GM12878 (cell line): ENCODE results near the gene TEN1. TPM values are rescaled to one million over a fixed set of nuclear protein-coding genes. Genes with fewer than 3 reads are reported as not detected.
A peak's percentile ranks its signal among the peaks of the same experiment; 100 is the strongest.

Experiments
- ATAC-seq: fragments of 200-7000 bp; cut with Tn5 transposase; 3 replicates; pipeline ENCODE4 v1.9.1; 2020; ENCODE audit warnings: mild to moderate bottlenecking, moderate library complexity
- BruUV-seq: library from RNA; stranded (reverse); fragments of 400-500 nt; replicated peaks from 2 replicates; lab custom pipeline; 2021; lab: Mats Ljungman, UMichigan
- CTCF ChIA-PET: fragments of 300-600 bp; sonication (Branson Sonifier 250); formaldehyde crosslinking; extraction: SDS; loops from one replicate; lab custom pipeline; 2021; ENCODE audit warnings: inconsistent platforms; lab: Yijun Ruan, JAX
- POLR2A ChIA-PET: fragments of 350-600 bp; formaldehyde crosslinking; extraction: SDS; loops from one replicate; lab custom pipeline; 2021; ENCODE audit warnings: inconsistent platforms; lab: Charles Lee
- RAD21 ChIA-PET: fragments of 300-600 bp; sonication (Branson Sonifier 250); formaldehyde crosslinking; loops from one replicate; lab custom pipeline; 2023; ENCODE audit warnings: antibody characterized with exemption; ENCODE audit not compliant: unreplicated experiment; lab: Charles Lee
- SMC1A ChIA-PET: fragments of 300-600 bp; sonication (Branson Sonifier 250); formaldehyde crosslinking; loops from one replicate; lab custom pipeline; 2023; ENCODE audit not compliant: unreplicated experiment, uncharacterized antibody; lab: Charles Lee
- DNase-seq: peaks from one replicate; pipeline ENCODE4 v3.0.0-alpha.2; 2011; ENCODE audit warnings: low read depth, low spot score
- FAIRE-seq: peaks from 3 replicates; lab custom pipeline; 2011; peaks lifted over from hg19 to GRCh38; lab: Jason Lieb, UNC
- H2AFZ ChIP-seq: 2 replicates; pipeline ENCODE4 v1.6.0; 2011; ENCODE audit warnings: low read depth, low read length, control low read depth; ENCODE audit not compliant: control insufficient read depth
- H3K27ac ChIP-seq: 2 replicates; pipeline ENCODE4 v1.5.1; 2011; ENCODE audit warnings: control low read depth; ENCODE audit not compliant: control insufficient read depth, insufficient read depth
- H3K27me3 ChIP-seq, 2 experiments: replicated peaks in 1 of 2; 2 replicates each; pipeline versions ENCODE4 v1.6.0 to v1.6.1; 2011; ENCODE audit warnings: low read length in 1 of 2; ENCODE audit not compliant: control insufficient read depth in 2 of 2, insufficient read depth in 2 of 2
- H3K36me3 ChIP-seq, 2 experiments: 2 replicates each; pipeline ENCODE4 v1.5.1; 2011; ENCODE audit warnings: low read length in 1 of 2; ENCODE audit not compliant: control insufficient read depth in 2 of 2, insufficient read depth in 2 of 2
- H3K4me1 ChIP-seq: 2 replicates; pipeline ENCODE4 v1.6.1; 2011; ENCODE audit warnings: mild to moderate bottlenecking, low read length, moderate library complexity, mixed read lengths; ENCODE audit not compliant: control insufficient read depth, insufficient read depth
- H3K4me2 ChIP-seq: 2 replicates; pipeline ENCODE4 v1.6.0; 2011; ENCODE audit warnings: control low read depth; ENCODE audit not compliant: control insufficient read depth, insufficient read depth
- H3K4me3 ChIP-seq: fragments of 200-600 bp; sonication (generic); 2 replicates; pipeline ENCODE4 v1.5.1; 2016
- H3K79me2 ChIP-seq: 2 replicates; pipeline ENCODE4 v1.6.0; 2011; ENCODE audit warnings: low read length; ENCODE audit not compliant: control insufficient read depth, insufficient read depth
- H3K9ac ChIP-seq: 2 replicates; pipeline ENCODE4 v1.8.0; 2011; ENCODE audit warnings: low read length, control low read depth, mixed read lengths; ENCODE audit not compliant: control insufficient read depth, insufficient read depth
- H3K9me3 ChIP-seq: replicated peaks from 3 replicates; pipeline ENCODE4 v1.5.1; 2011; ENCODE audit warnings: mild to moderate bottlenecking, low read length; ENCODE audit not compliant: control insufficient read depth, insufficient read depth
- H4K20me1 ChIP-seq: 2 replicates; pipeline ENCODE4 v1.6.0; 2011; ENCODE audit not compliant: control insufficient read depth, insufficient read depth
- BACH1 ChIP-seq: fragments of 450-650 bp; IDR thresholded peaks from 2 replicates; pipeline ENCODE4 v1.6.1; 2017; ENCODE audit warnings: mild to moderate bottlenecking, borderline replicate concordance
- BCL11A ChIP-seq: IDR thresholded peaks from 2 replicates; pipeline ENCODE4 v1.6.1; 2011; ENCODE audit warnings: low read depth, low read length
- BRCA1 ChIP-seq: IDR thresholded peaks from 2 replicates; pipeline ENCODE4 v1.6.1; 2011; ENCODE audit warnings: low read depth, low read length, improper control_type of control experiment
- CBX5 ChIP-seq: sonication (generic); IDR thresholded peaks from 2 replicates; pipeline ENCODE4 v1.6.1; 2016; ENCODE audit warnings: low read depth, moderate library complexity, mild to moderate bottlenecking, inconsistent platforms
- E2F4 ChIP-seq: IDR thresholded peaks from 2 replicates; pipeline ENCODE4 v1.6.1; 2012; ENCODE audit warnings: low read depth, low read length, improper control_type of control experiment
- IKZF1 ChIP-seq: fragments of 450-650 bp; conservative IDR thresholded peaks from 2 replicates; pipeline ENCODE4 v1.6.1; 2017; ENCODE audit warnings: antibody characterized with exemption, mild to moderate bottlenecking
- IKZF2 ChIP-seq, 2 experiments: fragments of 450-650 bp; IDR thresholded peaks; 2 replicates each; pipeline ENCODE4 v1.6.1; 2017; ENCODE audit warnings: mild to moderate bottlenecking in 2 of 2, moderate library complexity in 2 of 2
- MEF2B ChIP-seq: fragments of 450-650 bp; IDR thresholded peaks from 2 replicates; pipeline ENCODE4 v1.6.1; 2018; ENCODE audit warnings: mild to moderate bottlenecking, moderate library complexity; ENCODE audit not compliant: partially characterized antibody, poor library complexity, severe bottlenecking
- MTA2 ChIP-seq: fragments of 450-650 bp; IDR thresholded peaks from 2 replicates; pipeline ENCODE4 v1.6.1; 2016; ENCODE audit warnings: low read depth, mild to moderate bottlenecking, moderate library complexity
- MYB ChIP-seq: fragments of 150-350 bp; IDR thresholded peaks from 2 replicates; pipeline ENCODE4 v1.6.1; 2014; ENCODE audit warnings: mild to moderate bottlenecking, low read depth, low read length, borderline replicate concordance
- NFYB ChIP-seq: IDR thresholded peaks from 2 replicates; pipeline ENCODE4 v1.6.1; 2011; ENCODE audit warnings: low read depth, mild to moderate bottlenecking, low read length, improper control_type of control experiment, moderate library complexity; ENCODE audit not compliant: insufficient read depth
- PAX8 ChIP-seq: fragments of 450-650 bp; IDR thresholded peaks from 2 replicates; pipeline ENCODE4 v1.6.1; 2017; ENCODE audit warnings: mild to moderate bottlenecking, moderate library complexity
- POLR2AphosphoS2 ChIP-seq: IDR thresholded peaks from 2 replicates; pipeline ENCODE4 v1.6.1; 2011; ENCODE audit warnings: low read depth, mild to moderate bottlenecking, low read length, improper control_type of control experiment, moderate library complexity
- PRDM15 ChIP-seq: fragments of 450-650 bp; formaldehyde crosslinking; IDR thresholded peaks from 2 replicates; pipeline ENCODE4 v1.4.0; 2020; ENCODE audit warnings: mild to moderate bottlenecking, moderate library complexity
- STAT1 ChIP-seq: fragments of 450-650 bp; conservative IDR thresholded peaks from 2 replicates; pipeline ENCODE4 v1.6.1; 2014; ENCODE audit warnings: antibody characterized with exemption, mild to moderate bottlenecking
- ZBTB33 ChIP-seq: fragments of 450-650 bp; IDR thresholded peaks from 2 replicates; pipeline ENCODE4 v1.6.1; 2017; ENCODE audit warnings: mild to moderate bottlenecking
- ZNF622 ChIP-seq: fragments of 450-650 bp; IDR thresholded peaks from 2 replicates; pipeline ENCODE4 v1.6.1; 2017; ENCODE audit warnings: mild to moderate bottlenecking, inconsistent platforms
- WGBS: methylation state at CpG from one replicate; pipeline ENCODE4 v1.1.6; 2016; ENCODE audit warnings: low lambda C conversion rate; ENCODE audit not compliant: insufficient replicate concordance, insufficient coverage; ENCODE audit errors: missing lambda C conversion rate; 5-methylcytosine and 5-hydroxymethylcytosine counted together
- in situ Hi-C: fragments of 300-500 bp; cut with MboI; formaldehyde crosslinking; loops from 9 replicates; pipeline ENCODE4 v1.14.3; 2018; ENCODE audit warnings: mixed read lengths
- intact Hi-C: fragments of 100-400 bp; cut with micrococcal nuclease; formaldehyde crosslinking; loops from one replicate; pipeline ENCODE4 v1.14.2; 2022; ENCODE audit not compliant: unreplicated experiment
- polyA plus RNA-seq, 11 experiments: library from polyadenylated mRNA; depleted of rRNA in 4 of 11; unstranded in 6 of 11; stranded (reverse) in 5 of 11; fragments of >200 nt; fragmentation: Nextera tagmentation in 4 of 11; fragmentation: Illumina TruSeq in 1 of 11; extraction: Ambion mirVana in 4 of 11; extraction: Trizol in 1 of 11; gene quantifications; 1 replicate in 1 of 11; 2 replicates in 10 of 11; pipeline versions ENCODE4 v1.2.1 to v1.2.3, GENCODE V29; 2011 to 2016; ENCODE audit warnings: inconsistent platforms in 2 of 11, missing spikeins in 2 of 11, low read depth in 1 of 11
- total RNA-seq, 4 experiments: library from RNA; depleted of rRNA in 3 of 4; stranded (reverse); fragments of >200 nt in 3 of 4; fragmentation: Illumina TruSeq in 1 of 4; extraction: Trizol in 1 of 4; gene quantifications; 2 replicates each; pipeline versions ENCODE4 v1.2.1 to v1.2.3, GENCODE V29; 2013 to 2021

The TEN1 gene
- total and polyA plus RNA-seq, 10 of the 15 experiments (the other 5 are each of a cell fraction or from before 2014, with no cell fraction given) = 1.1 to 33.1 (median 17.4) TPM

GRCh38 chr17:75979705-75980187 lies 706 bp downstream of the TEN1 start:
- H3K4me3 ChIP-seq = peak overlapping the region; percentile 87
- TSS peak; percentile 79 for BruUV-seq
- ATAC-seq (peak; percentile 48), FAIRE-seq (no peak), DNase-seq (no peak)
- RAD21 ChIA-PET = interaction anchor here (1.1 to 1.4 kb wide), 3 partner anchors 12 to 23 kb away, joined by 4 to 10 read pairs (median 9); no protein-coding TSS in a partner anchor
- intact Hi-C loops = no loop called here
- peak overlapping the region; percentile 73 for H3K4me2 ChIP-seq
- CTCF ChIA-PET = interaction anchor here (0.6 to 1.4 kb wide), 10 partner anchors 12 to 642 kb away, joined by 3 to 7 read pairs (median 4); partner anchors contain the start of genes CDK3 and TRIM65
- peak overlapping the region; percentile 99 for H3K27ac ChIP-seq
- SMC1A ChIA-PET = interaction anchor here (0.7 to 2.1 kb wide), 8 partner anchors 10 to 125 kb away, joined by 3 to 10 read pairs (median 4); partner anchors contain the start of gene WBP2
- POLR2A ChIA-PET = interaction anchor here (0.6 to 2.9 kb wide), 7 partner anchors 9 to 374 kb away, joined by 3 to 24 read pairs (median 3); partner anchors contain the start of genes MRPL38 and PRPSAP1
- no peaks in the 10 kb centered on the region for H4K20me1 ChIP-seq
- in situ Hi-C loops = no loop called here
- H3K27me3 ChIP-seq = no peaks in the 10 kb centered on the region
- peaks cover 6% of the 10 kb centered on the region for H3K4me1 ChIP-seq
- H3K9me3 ChIP-seq = no peaks in the 10 kb centered on the region
- peak overlapping the region; percentile 96 for H2AFZ ChIP-seq
- WGBS = under 1% methylated on average over 19 of the region's 19 CpGs
- peaks cover 20% of the 10 kb centered on the region for H3K79me2 ChIP-seq
- H3K9ac ChIP-seq = peak overlapping the region; percentile 99
- no peaks in the 10 kb centered on the region for H3K36me3 ChIP-seq
- TF ChIP-seq PAX8 = peak; percentile 71; the same call in 1 of the 2 replicates
- no peak; the same call in 1 of the 2 replicates for TF ChIP-seq STAT1
- no peak for TF ChIP-seq ZBTB33
- no peak for TF ChIP-seq MYB
- no peak for TF ChIP-seq ZNF622
- TF ChIP-seq POLR2AphosphoS2 = no peak
- TF ChIP-seq BACH1 = peak; percentile 41
- peak; percentile 7; the same call in 1 of the 2 replicates for TF ChIP-seq BCL11A
- TF ChIP-seq CBX5 = no peak
- TF ChIP-seq PRDM15 (CRISPR knock-in tag) = no peak
- TF ChIP-seq MTA2 = peak; percentile 23; the same call in 1 of the 2 replicates
- TF ChIP-seq E2F4 = no peak
- no peak for TF ChIP-seq IKZF2 (IDR thresholded peaks at IDR 0.05)
- TF ChIP-seq NFYB = no peak
- 0 out of 2 replicates have a peak, but pooled peaks have one; percentile 3 for TF ChIP-seq IKZF1
- TF ChIP-seq MEF2B = no peak
- no peak for TF ChIP-seq BRCA1
